GM12801 (cell line): ENCODE results near the gene PFKL.

Experiments used
- CTCF ChIP-seq: IDR thresholded peaks from one replicate; pipeline ENCODE4 v1.5.1; 2011; ENCODE audit warnings: control low read depth; ENCODE audit not compliant: insufficient read length; ENCODE audit errors: extremely low read depth

Gene PFKL

DNA sequence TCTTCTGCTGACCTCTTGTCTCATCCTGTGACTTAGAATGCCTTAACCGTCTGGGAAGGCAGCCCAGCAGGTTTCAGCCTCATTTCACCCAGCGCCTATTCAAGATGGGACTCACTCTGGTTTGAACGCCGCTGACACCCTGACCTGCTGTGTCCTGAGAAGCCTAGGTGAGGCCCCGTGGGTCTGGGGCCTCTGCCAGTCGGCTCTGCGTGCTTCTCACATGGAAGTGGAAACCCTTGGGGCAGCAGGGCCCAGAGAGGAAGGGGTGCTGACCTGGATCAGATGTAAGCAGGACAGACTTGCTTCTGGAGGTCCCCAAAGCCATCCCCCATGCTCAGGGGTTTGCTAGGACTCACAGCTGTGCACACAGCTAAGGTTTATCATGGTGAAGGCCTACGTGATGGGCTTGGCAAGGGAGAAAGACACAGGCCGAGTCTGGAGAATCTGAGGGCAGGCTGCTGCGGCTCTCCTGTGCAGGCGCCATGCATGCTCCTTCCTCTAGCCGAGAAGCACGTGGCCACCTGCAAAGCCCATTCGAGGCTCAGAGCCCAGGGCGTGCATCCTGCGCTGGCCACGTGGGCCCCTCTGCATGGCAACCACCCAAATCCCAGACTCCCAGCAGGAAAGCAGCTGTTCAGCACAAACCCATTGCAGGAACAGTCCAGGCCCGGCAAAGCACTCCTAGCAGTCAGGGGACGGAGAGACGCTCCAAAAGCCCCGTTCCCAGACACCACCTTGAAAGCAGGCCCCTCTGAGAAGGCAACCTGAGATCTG lies 57.4 kb downstream of the PFKL start:
- no peak for TF ChIP-seq CTCF

DNA sequence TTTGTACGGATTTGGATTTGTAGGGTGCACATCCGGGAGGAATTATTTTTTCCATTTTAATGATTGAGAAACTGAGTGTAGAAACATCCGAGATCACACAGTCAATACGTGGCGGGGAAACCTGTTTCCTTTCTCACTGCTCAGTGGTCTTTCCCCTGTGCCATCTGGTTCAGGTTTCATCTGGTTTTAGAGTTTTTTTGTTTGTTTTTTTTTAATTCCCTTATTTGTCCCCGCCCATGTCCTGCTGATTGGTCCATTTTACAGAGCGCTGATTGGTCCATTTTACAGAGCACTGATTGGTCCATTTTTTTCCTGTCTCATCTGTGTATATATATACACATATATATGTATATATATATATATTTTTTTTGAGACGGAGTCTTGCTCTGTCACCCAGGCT lies 59.5 kb downstream of the PFKL start:
- no peak for TF ChIP-seq CTCF

DNA sequence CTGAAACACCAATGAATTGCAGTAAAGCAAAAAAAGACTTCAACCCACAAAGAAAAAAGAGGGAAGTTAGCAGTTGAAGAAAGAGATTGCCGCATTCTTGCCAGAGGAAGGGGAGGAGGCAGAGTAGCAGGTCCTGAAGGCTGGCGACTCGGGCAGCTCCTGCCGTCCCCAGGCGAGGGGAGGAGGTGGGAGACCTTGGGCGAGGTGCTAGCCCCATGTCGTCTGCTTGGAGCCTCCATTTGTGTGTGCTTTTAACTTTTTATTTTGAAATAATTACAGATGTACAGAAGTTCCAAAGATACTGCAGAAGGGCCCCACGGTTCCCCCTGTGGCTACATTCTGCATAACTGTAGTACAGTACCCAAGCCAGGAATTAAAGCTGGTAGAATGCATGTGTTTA lies 60.3 kb downstream of the PFKL start:
- TF ChIP-seq CTCF = no peak

DNA sequence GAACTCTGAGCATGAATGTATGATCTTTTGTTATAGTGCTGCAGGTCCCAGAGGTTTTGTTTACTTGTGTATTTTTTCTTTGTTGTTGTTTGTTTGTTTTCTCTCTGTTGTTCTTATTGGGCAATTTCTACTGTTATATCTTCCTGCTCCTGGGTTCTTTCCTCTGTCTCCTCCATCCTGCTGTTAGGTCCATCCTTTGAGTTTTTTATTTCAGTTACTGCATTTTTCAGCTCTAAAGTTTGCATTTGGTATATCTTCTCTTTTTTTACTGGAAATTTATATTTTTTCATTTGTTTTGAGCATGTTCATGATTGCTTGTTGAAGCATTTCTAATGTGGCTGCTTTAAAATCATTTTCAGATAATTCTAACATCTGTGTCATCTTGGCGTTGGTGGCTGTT lies 63.4 kb downstream of the PFKL start:
- TF ChIP-seq CTCF = no peak

DNA sequence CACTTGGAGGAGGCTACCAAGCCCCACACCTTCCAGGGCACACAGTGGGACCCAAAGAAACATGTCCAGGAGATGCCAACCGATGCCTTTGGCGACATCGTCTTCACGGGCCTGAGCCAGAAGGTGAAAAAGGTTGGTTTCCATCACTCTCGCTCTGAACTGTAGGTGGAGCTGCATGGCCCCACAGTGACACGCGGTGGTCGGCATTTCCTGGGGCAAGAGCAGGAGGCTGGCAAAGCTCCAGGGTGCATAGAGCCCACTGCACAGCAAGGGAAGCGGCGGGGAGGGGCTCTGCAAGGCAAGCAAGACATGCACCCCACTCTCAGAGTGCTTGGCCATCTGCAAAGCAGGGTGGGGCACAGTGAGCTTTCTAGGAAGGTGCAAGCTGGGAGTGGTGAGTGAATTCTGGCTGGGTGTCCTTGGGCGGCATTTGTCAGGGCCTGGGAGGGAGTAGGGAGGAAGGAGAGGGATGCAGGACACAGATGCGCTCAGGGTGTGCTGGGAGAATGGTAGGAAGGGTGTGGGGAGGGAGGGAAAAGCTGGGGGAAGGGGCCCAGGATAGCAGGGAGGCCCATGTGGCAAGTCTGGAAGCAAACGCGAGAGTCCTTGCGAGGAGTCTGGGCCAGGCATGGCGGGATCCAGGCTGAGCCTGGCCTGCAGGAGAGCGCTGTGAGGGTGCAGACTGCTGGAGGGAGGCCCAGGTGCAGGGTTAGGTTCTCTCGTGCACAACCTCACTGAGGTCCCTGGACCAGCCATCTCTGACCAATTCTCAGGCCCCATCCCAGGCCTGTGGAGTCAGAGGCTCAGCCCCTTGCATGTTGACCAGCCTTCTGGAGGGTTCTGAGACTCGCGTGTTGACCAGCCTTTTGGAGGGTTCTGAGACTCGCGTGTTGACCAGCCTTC lies 64.5 kb downstream of the PFKL start:
- no peak for TF ChIP-seq CTCF

DNA sequence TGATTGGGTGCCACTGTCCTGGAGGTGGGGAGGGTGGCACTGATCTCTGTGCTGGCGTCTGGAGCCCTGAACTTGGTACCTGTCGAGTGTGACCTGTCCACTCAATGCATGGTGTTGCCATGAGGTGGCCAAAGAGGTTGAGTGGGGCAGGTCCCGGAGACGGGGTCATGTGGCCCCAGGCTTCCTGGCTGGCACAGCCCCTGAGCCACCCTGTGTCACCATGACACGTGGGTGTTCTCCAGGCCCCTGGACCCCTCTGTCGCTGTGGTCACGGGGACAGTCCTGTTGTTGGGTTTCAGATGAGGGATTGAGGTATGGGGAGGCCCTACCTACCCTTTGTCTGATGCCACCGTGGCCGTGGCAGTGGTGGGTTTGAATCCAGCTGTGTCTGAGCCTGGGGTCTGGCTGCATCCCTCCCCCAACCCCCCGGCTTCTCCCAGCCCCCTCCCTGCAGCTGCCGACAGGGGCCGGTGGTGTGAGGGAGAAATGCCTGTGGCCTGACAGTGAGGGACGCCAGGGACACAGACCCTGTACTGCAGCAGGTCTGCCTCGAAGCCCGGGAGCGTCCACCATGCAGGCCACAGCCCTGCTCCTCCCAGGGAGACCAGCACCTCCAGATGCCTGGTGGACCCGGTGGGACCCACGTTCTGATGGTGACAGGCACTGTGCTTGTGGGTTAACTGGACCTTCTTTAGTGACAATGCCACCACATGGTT lies 65.6 kb downstream of the PFKL start:
- no peak for TF ChIP-seq CTCF

- TF ChIP-seq CTCF = no peak
These were observed 66.2 kb downstream of the PFKL start for GRCh38 chr21:44365967-44366585.
